Cardiac fibroblast (primary cell): ENCODE results near the gene TTC21A.

Source experiments
- DNase-seq, 2 donors: peaks; one replicate each; pipeline versions ENCODE4 v3.0.0 to v3.0.0-alpha.2; 2010; ENCODE audit warnings: low read depth in 2 of 2
- H3K4me3 ChIP-seq, 2 donors: replicated peaks in 1 of 2; 1 replicate in 1 of 2; 2 replicates in 1 of 2; pipeline ENCODE4 v1.5.1; 2011; ENCODE audit warnings: low read depth in 2 of 2, low read length in 2 of 2, mild to moderate bottlenecking in 2 of 2, moderate library complexity in 1 of 2
- TF ChIP-seq, protein P1 (sequence below): IDR thresholded peaks from one replicate; pipeline ENCODE4 v1.5.1; 2011; ENCODE audit warnings: low read depth, mild to moderate bottlenecking, low read length, inconsistent platforms

TTC21A gene

DNA sequence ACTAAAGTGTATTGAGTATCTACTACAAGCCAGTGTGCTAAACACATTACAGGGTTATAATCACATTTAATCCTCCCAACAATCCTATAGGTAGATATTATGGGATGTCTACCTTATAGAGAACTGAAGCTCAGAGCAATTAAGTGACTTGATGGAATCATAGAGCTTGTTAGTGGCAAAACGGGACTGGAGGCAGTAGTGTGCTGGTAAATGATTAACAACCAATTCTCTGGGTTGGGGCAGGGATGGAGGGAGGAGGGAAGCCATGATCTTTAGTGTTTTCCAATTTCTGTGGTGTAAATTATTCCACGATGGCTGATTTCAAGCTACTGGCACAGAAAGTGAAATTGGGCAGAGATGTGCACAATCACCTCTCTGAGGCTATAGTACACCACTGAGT, 64.4 kb downstream of the TTC21A start:
- H3K4me3 ChIP-seq = no peak overlapping the region
- DNase-seq = no peak
- TF ChIP-seq, protein P1, sequence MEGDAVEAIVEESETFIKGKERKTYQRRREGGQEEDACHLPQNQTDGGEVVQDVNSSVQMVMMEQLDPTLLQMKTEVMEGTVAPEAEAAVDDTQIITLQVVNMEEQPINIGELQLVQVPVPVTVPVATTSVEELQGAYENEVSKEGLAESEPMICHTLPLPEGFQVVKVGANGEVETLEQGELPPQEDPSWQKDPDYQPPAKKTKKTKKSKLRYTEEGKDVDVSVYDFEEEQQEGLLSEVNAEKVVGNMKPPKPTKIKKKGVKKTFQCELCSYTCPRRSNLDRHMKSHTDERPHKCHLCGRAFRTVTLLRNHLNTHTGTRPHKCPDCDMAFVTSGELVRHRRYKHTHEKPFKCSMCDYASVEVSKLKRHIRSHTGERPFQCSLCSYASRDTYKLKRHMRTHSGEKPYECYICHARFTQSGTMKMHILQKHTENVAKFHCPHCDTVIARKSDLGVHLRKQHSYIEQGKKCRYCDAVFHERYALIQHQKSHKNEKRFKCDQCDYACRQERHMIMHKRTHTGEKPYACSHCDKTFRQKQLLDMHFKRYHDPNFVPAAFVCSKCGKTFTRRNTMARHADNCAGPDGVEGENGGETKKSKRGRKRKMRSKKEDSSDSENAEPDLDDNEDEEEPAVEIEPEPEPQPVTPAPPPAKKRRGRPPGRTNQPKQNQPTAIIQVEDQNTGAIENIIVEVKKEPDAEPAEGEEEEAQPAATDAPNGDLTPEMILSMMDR = no peak

DNA sequence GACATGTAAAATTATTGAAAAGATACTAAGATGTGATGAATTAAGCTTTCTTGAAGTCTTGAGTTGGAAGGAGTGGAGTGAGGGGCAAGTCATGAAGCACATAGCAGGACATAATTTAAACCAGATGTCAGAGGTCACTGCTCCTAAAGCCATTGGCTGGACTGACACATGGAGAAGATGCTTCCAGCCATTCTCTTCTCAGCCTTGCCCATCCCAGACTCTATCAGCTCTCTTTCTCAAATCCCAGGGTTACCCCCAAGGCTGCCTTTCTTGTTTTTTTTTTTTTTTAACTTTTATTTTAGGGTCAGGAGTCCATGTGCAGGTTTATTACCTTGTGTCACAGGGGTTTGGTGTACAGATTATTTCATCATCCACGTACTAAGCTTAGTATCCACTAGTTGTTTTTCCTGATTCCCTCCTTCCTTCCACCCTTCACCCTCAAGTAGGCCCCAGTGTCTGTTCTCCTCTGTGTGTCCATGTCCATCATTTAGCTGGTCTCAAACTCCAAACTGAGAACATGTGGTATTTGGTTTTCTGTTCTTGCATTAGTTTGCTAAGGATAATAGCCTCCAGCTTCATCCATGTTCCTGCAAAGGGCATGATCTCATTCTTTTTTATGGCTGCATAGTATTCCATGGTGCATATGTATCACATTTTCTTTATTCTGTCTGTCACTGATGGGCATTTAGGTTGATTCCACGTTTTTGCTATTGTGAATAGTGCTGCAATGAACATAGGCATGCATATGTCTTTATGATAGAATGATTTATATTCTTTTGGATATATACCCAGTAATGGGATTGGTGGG, 66.0 kb downstream of the TTC21A start:
- DNase-seq = no peak
- H3K4me3 ChIP-seq = no peak overlapping the region
- TF ChIP-seq, protein P1 = no peak

DNA sequence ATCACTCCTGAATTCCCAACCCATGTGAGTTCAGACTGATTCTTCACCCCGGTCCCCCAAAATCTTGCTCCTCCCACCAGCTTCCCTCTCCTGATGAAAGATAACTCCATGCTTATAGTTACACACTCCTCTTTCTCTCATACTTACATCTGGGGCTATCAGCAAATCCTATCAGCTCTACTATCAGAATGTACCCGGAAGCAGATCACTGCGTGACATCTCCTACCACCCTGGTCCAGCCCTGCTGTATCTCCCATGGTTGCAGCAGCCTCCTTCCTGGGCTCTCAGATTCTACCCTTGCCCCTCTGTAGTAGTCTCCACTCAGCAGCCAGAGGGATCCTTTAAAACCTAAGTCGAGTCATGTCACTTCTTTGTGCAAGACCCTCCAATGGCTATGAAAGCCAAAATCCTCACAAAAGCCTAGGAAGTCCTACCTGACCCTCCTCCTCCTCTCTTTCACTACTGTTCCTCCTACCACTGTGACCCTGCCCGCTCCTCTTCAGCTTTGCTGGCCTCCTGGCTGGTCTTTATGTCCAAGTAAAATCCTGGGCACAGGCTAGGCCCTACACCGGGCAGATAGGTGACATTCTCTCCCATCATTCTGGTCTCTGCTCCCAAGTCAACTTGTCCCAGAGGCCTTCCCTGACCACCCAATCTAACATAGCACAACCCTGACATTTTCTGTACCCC, 68.7 kb downstream of the TTC21A start:
- TF ChIP-seq, protein P1 = no peak
- H3K4me3 ChIP-seq = no peak overlapping the region
- no peak for DNase-seq

DNA sequence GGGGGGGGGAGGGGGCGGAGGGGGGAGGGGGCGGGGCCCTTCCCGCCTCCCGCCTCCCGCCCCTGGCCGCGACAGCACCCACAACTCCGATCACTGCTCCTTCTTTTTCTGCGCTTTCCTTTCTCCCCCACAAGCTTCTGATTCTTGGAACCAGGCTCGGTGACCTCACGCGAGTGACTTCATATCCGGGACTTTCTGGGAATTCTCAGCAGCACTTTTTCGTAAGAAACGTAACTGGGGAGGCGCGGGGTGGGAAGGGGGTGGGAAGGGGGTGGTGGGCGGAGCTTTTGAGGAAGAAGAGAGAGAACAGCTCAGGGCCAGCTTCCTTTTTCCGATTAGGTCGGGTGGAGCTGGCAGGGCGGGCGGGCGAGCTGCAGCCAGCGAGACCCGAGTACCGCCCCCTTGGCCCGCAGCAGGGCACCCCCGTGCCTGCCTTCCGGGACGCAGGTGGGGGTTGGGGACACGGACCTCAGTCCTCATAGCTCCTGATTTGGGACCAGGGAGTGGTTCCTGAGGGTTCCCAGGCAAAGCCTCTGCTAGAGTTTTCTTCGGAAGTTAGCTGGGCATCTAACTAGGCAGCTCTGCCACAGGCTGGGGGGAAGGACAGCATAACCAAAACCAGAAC, 70.3 kb downstream of the TTC21A start:
- TF ChIP-seq, protein P1 = no peak
- DNase-seq = peak; percentile 97 to 99
- peak overlapping the region; percentile 29 to 49 for H3K4me3 ChIP-seq

DNA sequence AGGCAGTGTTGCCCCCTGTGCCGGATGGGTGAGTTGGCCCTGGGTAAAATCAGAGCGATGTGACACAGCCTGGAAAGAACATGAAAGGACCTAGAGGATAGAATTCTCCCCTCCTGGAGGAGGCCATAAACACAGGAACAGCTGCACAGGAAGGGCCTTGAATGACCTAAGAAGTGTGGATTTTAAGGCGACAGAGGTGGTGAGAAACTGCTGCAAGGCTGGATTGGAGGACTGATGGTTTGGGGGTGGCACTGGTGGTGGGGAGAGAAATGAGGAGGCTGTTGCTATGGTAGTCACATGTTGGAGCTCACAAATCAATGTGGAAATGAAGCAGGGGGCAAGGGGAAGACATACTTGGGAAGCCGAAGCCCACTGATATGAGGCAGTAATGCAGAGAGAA, 71.1 kb downstream of the TTC21A start:
- peak; percentile 62 to 68 for DNase-seq
- TF ChIP-seq, protein P1 = no peak
- H3K4me3 ChIP-seq = no peak overlapping the region

DNA sequence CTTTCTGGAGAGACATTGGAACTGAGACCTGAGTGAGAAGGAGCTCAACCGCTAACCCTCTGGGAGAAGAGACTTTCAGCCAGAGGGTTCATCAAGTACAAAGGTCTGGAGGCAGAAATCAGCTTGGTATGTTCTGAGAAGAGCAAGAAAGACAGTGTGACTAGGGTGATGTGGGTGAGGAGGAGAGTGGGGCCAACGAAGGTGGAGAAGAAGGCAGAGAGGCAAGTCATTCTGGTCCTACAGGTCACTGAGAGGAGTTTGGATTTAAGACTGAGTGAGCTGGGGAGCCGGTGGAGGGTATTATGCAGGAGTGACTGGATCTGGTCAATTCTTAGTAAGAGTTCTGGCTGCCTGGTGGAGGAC, 72.7 kb downstream of the TTC21A start:
- H3K4me3 ChIP-seq = peak overlapping the region in 1 of 2 donors; percentile 43
- no peak for DNase-seq
- TF ChIP-seq, protein P1 = no peak
